HEK293 (cell line): Measurements from ENCODE around the gene LZTFL1.

Source experiments
- CTCF ChIP-seq: fragments of 450-650 bp; formaldehyde crosslinking; IDR thresholded peaks from 2 replicates; pipeline ENCODE4 v1.5.1; 2016; ENCODE audit warnings: missing biosample characterization, missing genetic modification characterization
- MYNN ChIP-seq: fragments of 450-650 bp; formaldehyde crosslinking; IDR thresholded peaks from 2 replicates; pipeline ENCODE4 v1.5.1; 2016; ENCODE audit warnings: missing biosample characterization, missing genetic modification characterization, borderline replicate concordance
- PATZ1 ChIP-seq: fragments of 450-650 bp; formaldehyde crosslinking; IDR thresholded peaks from 2 replicates; pipeline ENCODE4 v1.5.1; 2016; ENCODE audit warnings: missing biosample characterization, missing genetic modification characterization
- SP7 ChIP-seq: fragments of 450-650 bp; formaldehyde crosslinking; IDR thresholded peaks from 2 replicates; pipeline ENCODE4 v1.5.1; 2016; ENCODE audit warnings: missing biosample characterization, missing genetic modification characterization
- YY1 ChIP-seq: fragments of 450-650 bp; formaldehyde crosslinking; IDR thresholded peaks from 2 replicates; pipeline ENCODE4 v1.5.1; 2018; ENCODE audit warnings: missing biosample characterization, missing genetic modification characterization
- ZBTB11 ChIP-seq: fragments of 450-650 bp; formaldehyde crosslinking; conservative IDR thresholded peaks from 2 replicates; pipeline ENCODE4 v1.5.1; 2016; ENCODE audit warnings: low read depth, missing biosample characterization, missing genetic modification characterization
- ZFP3 ChIP-seq: fragments of 450-650 bp; formaldehyde crosslinking; IDR thresholded peaks from 2 replicates; pipeline ENCODE4 v1.5.1; 2016; ENCODE audit warnings: low read depth, missing biosample characterization, missing genetic modification characterization
- ZNF449 ChIP-seq: fragments of 450-650 bp; formaldehyde crosslinking; IDR thresholded peaks from 2 replicates; pipeline ENCODE4 v1.5.1; 2017; ENCODE audit warnings: missing biosample characterization, mild to moderate bottlenecking, missing genetic modification characterization, moderate library complexity
- ZNF639 ChIP-seq: fragments of 450-650 bp; formaldehyde crosslinking; IDR thresholded peaks from 2 replicates; pipeline ENCODE4 v1.5.1; 2016; ENCODE audit warnings: missing biosample characterization, missing genetic modification characterization
- ZNF792 ChIP-seq: fragments of 450-650 bp; formaldehyde crosslinking; IDR thresholded peaks from 2 replicates; pipeline ENCODE4 v1.5.1; 2016; ENCODE audit warnings: missing biosample characterization, missing genetic modification characterization

GRCh38 chr3:45776301-45776595 lies 65.7 kb downstream of the LZTFL1 start:
- no peak for TF ChIP-seq SP7 (tag by site-specific recombination)
- no peak for TF ChIP-seq CTCF (tag by site-specific recombination)
- TF ChIP-seq MYNN = no peak
- TF ChIP-seq ZBTB11 (tag by site-specific recombination) = no peak
- TF ChIP-seq YY1 (tag by site-specific recombination) = no peak
- TF ChIP-seq ZNF639 = no peak
- TF ChIP-seq ZFP3 (tag by site-specific recombination) = no peak
- no peak for TF ChIP-seq ZNF449 (tag by site-specific recombination)
- TF ChIP-seq ZNF792 (tag by site-specific recombination) = no peak
- TF ChIP-seq PATZ1 = no peak
